Measurements from ENCODE around the gene C6orf141.

The C6orf141 gene

GRCh38 chr6:49524541-49524940 is 25.9 kb upstream of the C6orf141 start:
- DNase-seq (ENCODE audit: low spot score), result no peak
- TF ChIP-seq CTCF (IDR thresholded peaks at IDR 0.05; ENCODE audit: extremely low read depth, insufficient read depth, missing control alignments), result no peak
- in situ Hi-C loops (cut with MboI; ENCODE audit: low pct_unique_long_range_greater_than_20kb, low sequenced_read_pairs, unreplicated experiment), result no loop called here

- no peak for DNase-seq (ENCODE audit: low spot score)
- TF ChIP-seq CTCF (IDR thresholded peaks at IDR 0.05; ENCODE audit: extremely low read depth, insufficient read depth, missing control alignments), result no peak
- in situ Hi-C loops (cut with MboI; ENCODE audit: low pct_unique_long_range_greater_than_20kb, low sequenced_read_pairs, unreplicated experiment), result no loop called here
These were observed 23.9 kb upstream of the C6orf141 start for GRCh38 chr6:49526598-49526997.

GRCh38 chr6:49527320-49527719 is 23.1 kb upstream of the C6orf141 start:
- in situ Hi-C loops (cut with MboI; ENCODE audit: low pct_unique_long_range_greater_than_20kb, low sequenced_read_pairs, unreplicated experiment), result no loop called here
- no peak for DNase-seq (ENCODE audit: low spot score)
- TF ChIP-seq CTCF (IDR thresholded peaks at IDR 0.05; ENCODE audit: extremely low read depth, insufficient read depth, missing control alignments), result no peak

GRCh38 chr6:49528571-49528970 is 21.9 kb upstream of the C6orf141 start:
- in situ Hi-C loops (cut with MboI; ENCODE audit: low pct_unique_long_range_greater_than_20kb, low sequenced_read_pairs, unreplicated experiment), result no loop called here
- TF ChIP-seq CTCF (IDR thresholded peaks at IDR 0.05; ENCODE audit: extremely low read depth, insufficient read depth, missing control alignments), result no peak
- no peak for DNase-seq (ENCODE audit: low spot score)

GRCh38 chr6:49530141-49530776 is 20.2 kb upstream of the C6orf141 start:
- in situ Hi-C loops (cut with MboI; ENCODE audit: low pct_unique_long_range_greater_than_20kb, low sequenced_read_pairs, unreplicated experiment), result no loop called here
- TF ChIP-seq CTCF (IDR thresholded peaks at IDR 0.05; ENCODE audit: extremely low read depth, insufficient read depth, missing control alignments), result no peak
- no peak for DNase-seq (ENCODE audit: low spot score)

- peak; percentile 33 for DNase-seq (ENCODE audit: low spot score)
- peak; percentile 85 for TF ChIP-seq CTCF (IDR thresholded peaks at IDR 0.05; ENCODE audit: extremely low read depth, insufficient read depth, missing control alignments)
- in situ Hi-C loops (cut with MboI; ENCODE audit: low pct_unique_long_range_greater_than_20kb, low sequenced_read_pairs, unreplicated experiment), result no loop called here
These were observed 18.5 kb upstream of the C6orf141 start for GRCh38 chr6:49531774-49532569.

All from GM13977 (cell line).